Neutrophil (primary cell): ENCODE data around the gene TBXAS1.

Source experiments
- H3K27ac ChIP-seq: fragments of 200-600 bp; sonication (generic); 2 replicates; pipeline ENCODE4 v1.5.1; 2016; ENCODE audit warnings: mild to moderate bottlenecking, moderate library complexity
- H3K27me3 ChIP-seq: fragments of 200-600 bp; sonication (generic); 2 replicates; pipeline ENCODE4 v1.6.0; 2016; ENCODE audit warnings: mild to moderate bottlenecking
- H3K36me3 ChIP-seq: fragments of 200-600 bp; sonication (generic); 2 replicates; pipeline ENCODE4 v1.5.1; 2017
- H3K4me1 ChIP-seq, 2 experiments: fragments of 200-600 bp in 1 of 2; sonication (generic) in 1 of 2; 1 replicate in 1 of 2; 2 replicates in 1 of 2; pipeline versions ENCODE4 v1.5.1 to v1.6.1; 2013 to 2016; ENCODE audit warnings: low read depth in 1 of 2, low read length in 1 of 2, mild to moderate bottlenecking in 1 of 2, moderate library complexity in 1 of 2; ENCODE audit not compliant: control insufficient read depth in 1 of 2, insufficient read depth in 1 of 2
- H3K4me3 ChIP-seq, 2 experiments: fragments of 200-600 bp in 1 of 2; sonication (generic) in 1 of 2; 1 replicate in 1 of 2; 2 replicates in 1 of 2; pipeline ENCODE4 v1.5.1; 2013 to 2016; ENCODE audit warnings: low read depth in 1 of 2, low read length in 1 of 2, mild to moderate bottlenecking in 1 of 2, moderate library complexity in 1 of 2
- H3K9me3 ChIP-seq: fragments of 200-600 bp; sonication (generic); 2 replicates; pipeline ENCODE4 v1.5.1; 2016
- TF ChIP-seq, protein P1 (sequence below): fragments of 200-600 bp; sonication (generic); IDR thresholded peaks from 2 replicates; pipeline ENCODE4 v1.5.1; 2016; ENCODE audit warnings: antibody characterized with exemption

TBXAS1 gene

GRCh38 chr7:139987691-139988516, 158.8 kb downstream of the TBXAS1 start:
- Histone ChIP-seq H3K36me3 (peaks cover 70% of the 10 kb centered on the region), H3K27ac (no peak overlapping the region), H3K27me3 (no peaks in the 10 kb centered on the region), H3K4me3 (no peak overlapping the region), H3K9me3 (no peaks in the 10 kb centered on the region), H3K4me1 (no peaks in the 10 kb centered on the region)
- TF ChIP-seq, protein P1, sequence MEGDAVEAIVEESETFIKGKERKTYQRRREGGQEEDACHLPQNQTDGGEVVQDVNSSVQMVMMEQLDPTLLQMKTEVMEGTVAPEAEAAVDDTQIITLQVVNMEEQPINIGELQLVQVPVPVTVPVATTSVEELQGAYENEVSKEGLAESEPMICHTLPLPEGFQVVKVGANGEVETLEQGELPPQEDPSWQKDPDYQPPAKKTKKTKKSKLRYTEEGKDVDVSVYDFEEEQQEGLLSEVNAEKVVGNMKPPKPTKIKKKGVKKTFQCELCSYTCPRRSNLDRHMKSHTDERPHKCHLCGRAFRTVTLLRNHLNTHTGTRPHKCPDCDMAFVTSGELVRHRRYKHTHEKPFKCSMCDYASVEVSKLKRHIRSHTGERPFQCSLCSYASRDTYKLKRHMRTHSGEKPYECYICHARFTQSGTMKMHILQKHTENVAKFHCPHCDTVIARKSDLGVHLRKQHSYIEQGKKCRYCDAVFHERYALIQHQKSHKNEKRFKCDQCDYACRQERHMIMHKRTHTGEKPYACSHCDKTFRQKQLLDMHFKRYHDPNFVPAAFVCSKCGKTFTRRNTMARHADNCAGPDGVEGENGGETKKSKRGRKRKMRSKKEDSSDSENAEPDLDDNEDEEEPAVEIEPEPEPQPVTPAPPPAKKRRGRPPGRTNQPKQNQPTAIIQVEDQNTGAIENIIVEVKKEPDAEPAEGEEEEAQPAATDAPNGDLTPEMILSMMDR: no peak

DNA sequence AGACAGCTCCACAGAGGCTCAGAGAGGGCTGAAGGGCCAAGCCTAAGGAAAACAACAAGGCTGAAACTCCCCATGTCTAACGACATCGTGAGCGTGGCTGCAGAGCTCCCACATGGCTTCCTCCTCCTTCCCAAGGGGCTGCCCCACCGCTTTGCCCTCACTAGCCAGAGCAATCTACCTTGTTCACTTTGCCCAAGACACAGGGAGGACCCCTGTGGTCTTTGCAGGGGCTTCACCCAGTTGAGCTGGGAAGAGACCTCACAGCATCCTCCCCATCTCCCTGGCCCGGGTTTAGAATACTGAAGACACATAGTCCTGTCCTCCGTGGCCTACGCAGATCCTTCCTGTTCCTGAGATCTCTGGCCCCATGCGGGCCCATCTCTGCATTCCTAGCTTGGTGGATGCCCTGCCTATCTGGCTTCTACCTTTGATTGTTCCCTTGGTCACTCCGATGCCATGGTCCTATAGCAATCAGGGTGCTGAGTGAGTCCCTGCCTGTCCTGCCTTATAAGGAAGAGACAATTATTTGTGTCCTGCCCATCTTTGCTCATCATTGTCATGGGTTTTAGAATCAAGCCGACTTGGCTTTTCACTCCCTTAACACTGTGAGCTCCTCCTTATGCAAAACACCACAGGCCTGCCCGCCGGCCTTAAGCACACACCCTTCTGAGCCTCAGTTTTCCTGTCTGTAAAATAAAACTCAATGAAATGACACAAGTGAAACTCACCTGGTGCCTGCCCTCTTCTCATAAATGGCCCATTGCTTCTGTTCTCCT, 160.5 kb downstream of the TBXAS1 start:
- H3K27ac ChIP-seq: no peak overlapping the region
- TF ChIP-seq, protein P1: no peak
- H3K4me1 ChIP-seq: no peaks in the 10 kb centered on the region
- H3K4me3 ChIP-seq: no peak overlapping the region
- H3K36me3 ChIP-seq: peaks cover 56% of the 10 kb centered on the region
- H3K27me3 ChIP-seq: no peaks in the 10 kb centered on the region
- H3K9me3 ChIP-seq: no peaks in the 10 kb centered on the region

DNA sequence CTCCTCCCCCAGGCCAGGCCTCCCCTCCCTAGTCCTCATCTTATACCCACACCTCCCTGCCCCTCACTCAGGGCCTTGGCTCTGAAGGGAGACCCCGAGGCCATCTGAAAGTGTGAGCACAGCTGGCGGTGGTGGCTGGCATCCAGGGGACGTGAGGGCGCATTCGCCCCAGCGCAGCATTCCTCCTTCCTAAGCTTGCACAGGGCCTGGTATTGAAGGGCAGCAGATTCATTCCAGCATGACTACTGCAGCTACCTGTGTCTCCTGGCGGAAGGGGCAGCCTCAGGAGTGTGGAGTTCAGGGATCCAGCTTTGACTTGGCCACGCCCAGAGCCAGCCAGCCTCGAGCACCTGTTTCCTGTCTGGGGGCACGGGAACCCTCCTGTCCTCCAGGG, 161.1 kb downstream of the TBXAS1 start:
- Histone ChIP-seq H3K27me3 (no peaks in the 10 kb centered on the region), H3K4me1 (no peaks in the 10 kb centered on the region), H3K27ac (no peak overlapping the region), H3K36me3 (peaks cover 56% of the 10 kb centered on the region), H3K9me3 (no peaks in the 10 kb centered on the region), H3K4me3 (no peak overlapping the region)
- TF ChIP-seq, protein P1: no peak

DNA sequence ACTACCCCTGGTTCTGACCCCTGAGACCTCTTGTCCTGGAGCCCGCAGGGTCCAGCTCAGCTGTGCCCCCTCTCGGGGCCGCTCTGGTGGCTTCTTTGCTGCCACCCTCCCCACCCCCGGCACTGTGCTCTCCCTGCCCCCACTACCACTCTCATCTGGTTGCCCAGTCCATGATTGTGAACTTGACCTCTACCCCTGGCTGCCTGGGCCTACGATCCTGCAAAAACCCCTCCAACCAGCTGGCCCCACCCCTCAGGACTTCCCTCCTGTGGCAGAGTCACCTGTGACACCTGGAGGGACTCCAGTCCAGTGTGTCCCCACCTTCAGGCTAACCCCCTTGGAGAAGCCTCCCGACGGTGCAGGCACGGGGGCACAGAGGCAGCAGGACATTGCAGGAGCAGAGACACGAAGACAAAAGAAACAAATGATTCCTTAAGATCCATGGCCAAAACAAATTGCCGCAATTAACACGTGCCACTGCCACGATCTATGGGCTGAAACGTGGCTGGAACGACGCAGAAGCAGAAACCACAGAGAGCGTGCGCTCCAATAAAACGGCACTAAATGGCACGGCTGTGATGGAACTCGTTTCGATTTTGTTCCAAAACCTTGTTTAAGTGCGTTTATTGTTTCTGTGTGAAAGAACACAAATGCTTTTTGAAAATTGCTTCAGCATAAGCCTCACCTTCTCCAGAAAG, 161.7 kb downstream of the TBXAS1 start:
- H3K4me3 ChIP-seq: no peak overlapping the region
- no peaks in the 10 kb centered on the region for H3K9me3 ChIP-seq
- TF ChIP-seq, protein P1: no peak
- no peak overlapping the region for H3K27ac ChIP-seq
- no peaks in the 10 kb centered on the region for H3K27me3 ChIP-seq
- H3K36me3 ChIP-seq: peaks cover 56% of the 10 kb centered on the region
- no peaks in the 10 kb centered on the region for H3K4me1 ChIP-seq

DNA sequence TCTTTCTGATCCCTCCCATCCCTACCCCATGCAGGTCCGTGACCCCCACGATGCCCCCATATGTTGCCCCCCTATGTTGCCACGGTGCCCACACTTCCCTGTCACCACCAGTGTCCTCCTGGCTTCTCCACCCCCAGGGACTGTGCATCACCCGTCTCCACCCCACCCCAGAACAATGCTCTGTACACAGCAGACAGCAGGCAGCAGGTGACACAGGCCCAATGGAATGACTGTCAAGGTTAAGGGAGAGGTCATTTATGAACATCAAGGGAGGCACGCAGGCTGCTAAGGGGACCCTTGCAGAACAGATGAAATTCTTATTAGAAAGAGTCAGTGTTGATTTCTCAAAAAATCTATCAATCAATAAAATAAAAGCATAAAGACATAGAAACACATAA, 162.2 kb downstream of the TBXAS1 start:
- TF ChIP-seq, protein P1: no peak
- Histone ChIP-seq H3K4me1 (no peaks in the 10 kb centered on the region), H3K4me3 (no peak overlapping the region), H3K27ac (no peak overlapping the region), H3K36me3 (peaks cover 53% of the 10 kb centered on the region), H3K9me3 (no peaks in the 10 kb centered on the region), H3K27me3 (no peaks in the 10 kb centered on the region)
